H1 (cell line): ENCODE measurements around the gene LRIT2. TPM values are rescaled to one million over a fixed set of nuclear protein-coding genes. Genes with fewer than 3 reads are reported as not detected.

ENCODE experiments used
- CTCF ChIA-PET: fragments of 300-600 bp; sonication (Branson Sonifier 250); formaldehyde crosslinking; loops from one replicate; lab custom pipeline; 2021; ENCODE audit not compliant: partially characterized antibody; lab: Charles Lee
- POLR2A ChIA-PET: fragments of 300-600 bp; sonication (Branson Sonifier 250); formaldehyde crosslinking; loops from one replicate; lab custom pipeline; 2021; ENCODE audit warnings: inconsistent platforms; ENCODE audit not compliant: partially characterized antibody; lab: Charles Lee
- DNase-seq, 2 experiments: peaks; one replicate each; pipeline versions ENCODE4 v3.0.0 to v3.0.0-alpha.2; 2010 to 2022; ENCODE audit warnings: low spot score in 2 of 2, low read depth in 1 of 2, mixed read lengths in 1 of 2
- FAIRE-seq: peaks from 2 replicates; lab custom pipeline; 2011; peaks lifted over from hg19 to GRCh38; lab: Jason Lieb, UNC
- H2AFZ ChIP-seq: 2 replicates; pipeline ENCODE4 v1.8.1; 2012; ENCODE audit warnings: low read length, inconsistent platforms
- H2AK5ac ChIP-seq: 2 replicates; pipeline ENCODE4 v1.6.1; 2013; ENCODE audit warnings: low read depth, low read length
- H2BK120ac ChIP-seq: replicated peaks from 2 replicates; pipeline ENCODE3; 2013; ENCODE audit warnings: low read depth, low read length, inconsistent platforms
- H2BK12ac ChIP-seq: 2 replicates; pipeline ENCODE4 v1.6.1; 2013; ENCODE audit warnings: low read depth, low read length
- H2BK15ac ChIP-seq: 2 replicates; pipeline ENCODE4 v1.6.1; 2013; ENCODE audit warnings: low read length
- H2BK20ac ChIP-seq: 2 replicates; pipeline ENCODE4 v1.6.1; 2013; ENCODE audit warnings: low read length
- H2BK5ac ChIP-seq: 2 replicates; pipeline ENCODE4 v1.6.1; 2013; ENCODE audit warnings: low read depth, low read length
- H3K14ac ChIP-seq: 2 replicates; pipeline ENCODE4 v1.6.1; 2013; ENCODE audit warnings: inconsistent platforms; ENCODE audit not compliant: insufficient read length
- H3K18ac ChIP-seq: 2 replicates; pipeline ENCODE4 v1.6.1; 2013; ENCODE audit warnings: low read length; ENCODE audit errors: extremely low read depth
- H3K23ac ChIP-seq: 2 replicates; pipeline ENCODE4 v1.6.1; 2013; ENCODE audit warnings: inconsistent platforms; ENCODE audit not compliant: insufficient read length
- H3K23me2 ChIP-seq: 2 replicates; pipeline ENCODE4 v1.6.1; 2013; ENCODE audit warnings: low read depth, low read length
- H3K27ac ChIP-seq: 2 replicates; pipeline ENCODE4 v1.6.1; 2011; ENCODE audit warnings: low read depth, low read length, inconsistent platforms
- H3K27me3 ChIP-seq, 4 experiments: replicated peaks in 1 of 4; 1 replicate in 1 of 4; 2 replicates in 3 of 4; pipeline versions ENCODE4 v1.6.1 to v1.8.1; 2011 to 2013; ENCODE audit warnings: low read length in 3 of 4, mild to moderate bottlenecking in 3 of 4, inconsistent platforms in 2 of 4, mixed read lengths in 2 of 4, moderate library complexity in 1 of 4; ENCODE audit not compliant: control insufficient read depth in 3 of 4, insufficient read depth in 3 of 4; ENCODE audit errors: extremely low read depth in 1 of 4
- H3K36me3 ChIP-seq, 4 experiments: 2 replicates each; pipeline versions ENCODE4 v1.6.1 to v1.8.1; 2011 to 2013; ENCODE audit warnings: mild to moderate bottlenecking in 4 of 4, low read length in 3 of 4, moderate library complexity in 2 of 4, control low read depth in 1 of 4, inconsistent platforms in 1 of 4; ENCODE audit not compliant: insufficient read depth in 4 of 4, control insufficient read depth in 2 of 4
- H3K4ac ChIP-seq: replicated peaks from 2 replicates; pipeline ENCODE3; 2013; ENCODE audit warnings: low read length, low read depth, mixed read lengths, inconsistent platforms; ENCODE audit not compliant: insufficient read length
- H3K4me1 ChIP-seq, 4 experiments: replicated peaks in 1 of 4; 1 replicate in 1 of 4; 2 replicates in 3 of 4; pipeline versions ENCODE4 v1.6.1 to v1.8.1; 2011 to 2013; ENCODE audit warnings: low read length in 3 of 4, inconsistent platforms in 2 of 4, mixed read lengths in 1 of 4; ENCODE audit not compliant: insufficient read depth in 4 of 4, control insufficient read depth in 3 of 4
- H3K4me2 ChIP-seq, 2 experiments: 2 replicates each; pipeline versions ENCODE4 v1.6.1 to v1.8.1; 2011 to 2013; ENCODE audit warnings: low read depth in 2 of 2, low read length in 2 of 2, control low read depth in 1 of 2, inconsistent platforms in 1 of 2, mild to moderate bottlenecking in 1 of 2; ENCODE audit not compliant: insufficient read depth in 1 of 2
- H3K4me3 ChIP-seq, 4 experiments: fragments of 200-600, 300-600 bp in 1 of 4; sonication (generic), shearing (Covaris generic), sonication (Bioruptor Twin) in 1 of 4; 2 replicates each; pipeline versions ENCODE4 v1.5.1 to v1.8.1; 2011 to 2016; ENCODE audit warnings: low read length in 4 of 4, low read depth in 3 of 4, control low read depth in 2 of 4, inconsistent platforms in 2 of 4, mild to moderate bottlenecking in 2 of 4, mixed read lengths in 1 of 4, moderate library complexity in 1 of 4; ENCODE audit not compliant: insufficient read depth in 2 of 4; ENCODE audit errors: extremely low read depth in 1 of 4
- H3K56ac ChIP-seq: replicated peaks from 2 replicates; pipeline ENCODE3; 2013; ENCODE audit warnings: low read depth, mild to moderate bottlenecking, mixed read lengths, low read length, inconsistent platforms; ENCODE audit not compliant: insufficient read length
- H3K79me1 ChIP-seq: 2 replicates; pipeline ENCODE4 v1.6.1; 2013; ENCODE audit warnings: low read depth, low read length, control low read depth
- H3K79me2 ChIP-seq, 2 experiments: 2 replicates each; pipeline versions ENCODE4 v1.6.1 to v1.8.1; 2012 to 2013; ENCODE audit warnings: low read length in 2 of 2, mild to moderate bottlenecking in 2 of 2, inconsistent platforms in 1 of 2; ENCODE audit not compliant: insufficient read depth in 2 of 2, control insufficient read depth in 1 of 2
- H3K9ac ChIP-seq, 4 experiments: replicated peaks in 1 of 4; 1 replicate in 1 of 4; 2 replicates in 3 of 4; pipeline versions ENCODE4 v1.6.1 to v1.8.1; 2011 to 2013; ENCODE audit warnings: low read depth in 3 of 4, low read length in 3 of 4, control low read depth in 2 of 4, mild to moderate bottlenecking in 2 of 4, moderate library complexity in 2 of 4, inconsistent platforms in 1 of 4; ENCODE audit errors: extremely low read depth in 1 of 4
- H3K9me3 ChIP-seq, 2 experiments: 2 replicates each; pipeline versions ENCODE4 v1.6.1 to v1.8.1; 2012 to 2013; ENCODE audit warnings: mild to moderate bottlenecking in 2 of 2, moderate library complexity in 2 of 2, control low read depth in 1 of 2, inconsistent platforms in 1 of 2, low read depth in 1 of 2, low read length in 1 of 2, mixed read lengths in 1 of 2; ENCODE audit not compliant: insufficient read depth in 2 of 2
- H4K20me1 ChIP-seq, 2 experiments: replicated peaks in 1 of 2; 2 replicates each; pipeline versions ENCODE3 to v1.8.1; 2011 to 2013; ENCODE audit warnings: inconsistent platforms in 2 of 2, low read length in 2 of 2, mild to moderate bottlenecking in 1 of 2; ENCODE audit not compliant: insufficient read depth in 2 of 2, control insufficient read depth in 1 of 2
- H4K5ac ChIP-seq: 2 replicates; pipeline ENCODE4 v1.6.1; 2013; ENCODE audit warnings: low read length, low read depth, mixed read lengths, inconsistent platforms; ENCODE audit not compliant: insufficient read length
- H4K8ac ChIP-seq: 2 replicates; pipeline ENCODE4 v1.8.0; 2013; ENCODE audit warnings: mild to moderate bottlenecking, moderate library complexity, low read length, inconsistent platforms; ENCODE audit not compliant: insufficient read depth; ENCODE audit errors: extremely low read depth
- H4K91ac ChIP-seq: replicated peaks from 2 replicates; pipeline ENCODE3; 2013; ENCODE audit warnings: low read length, mixed read lengths, inconsistent platforms; ENCODE audit not compliant: insufficient read length
- WGBS, 2 experiments: shearing (Covaris generic) in 1 of 2; methylation state at CpG; one replicate each; pipeline versions ENCODE4 v1.1.6 to v1.1.7; 2013 to 2015; ENCODE audit warnings: low lambda C conversion rate in 2 of 2, mixed read lengths in 2 of 2, inconsistent platforms in 1 of 2, low coverage in 1 of 2, missing lambda C conversion rate in 1 of 2; ENCODE audit not compliant: insufficient replicate concordance in 2 of 2, insufficient coverage in 1 of 2, insufficient read length in 1 of 2; ENCODE audit errors: extremely low coverage in 1 of 2, missing lambda C conversion rate in 1 of 2; 5-methylcytosine and 5-hydroxymethylcytosine counted together
- polyA plus RNA-seq, 7 experiments: library from polyadenylated mRNA; depleted of rRNA in 3 of 7; stranded (reverse) in 5 of 7; unstranded in 2 of 7; fragments of >200 nt in 5 of 7; fragments of 200-250 nt in 2 of 7; gene quantifications; 1 replicate in 5 of 7; 2 replicates in 1 of 7; 4 replicates in 1 of 7; pipeline versions ENCODE4 v1.2.1 to v1.2.3, GENCODE V29; 2011 to 2013; ENCODE audit warnings: missing spikeins in 2 of 7, mixed read lengths in 2 of 7
- total RNA-seq: library from RNA; stranded (reverse); fragmentation: NEBNext Ultra II Directional; extraction: Animal tissue kit (Norgen Biotek cat#: 25700); gene quantifications from 2 replicates; pipeline ENCODE4 v1.2.1, GENCODE V29; 2021

Gene LRIT2
- total and polyA plus RNA-seq, 2 of the 8 experiments (the other 6 are each of a cell fraction or from before 2014, with no cell fraction given) = not detected

GRCh38 chr10:84262190-84262956 is 37.0 kb upstream of the LRIT2 start:
- H3K27me3 ChIP-seq = no peaks in the 10 kb centered on the region
- no peaks in the 10 kb centered on the region for H3K79me1 ChIP-seq
- H2BK12ac ChIP-seq = no peak overlapping the region
- H3K9ac ChIP-seq = no peak overlapping the region
- no peak overlapping the region for H2BK20ac ChIP-seq
- H3K27ac ChIP-seq = no peak overlapping the region
- no peaks in the 10 kb centered on the region for H3K36me3 ChIP-seq
- no peak overlapping the region for H2BK15ac ChIP-seq
- DNase-seq (peak in 1 of 2 experiments; percentile 10), FAIRE-seq (no peak)
- H3K23ac ChIP-seq = no peak overlapping the region
- no peak overlapping the region for H3K56ac ChIP-seq
- no peaks in the 10 kb centered on the region for H3K9me3 ChIP-seq
- H4K5ac ChIP-seq = no peak overlapping the region
- no peaks in the 10 kb centered on the region for H3K23me2 ChIP-seq
- CTCF ChIA-PET = interaction anchor here (0.8 to 15.5 kb wide), 10 partner anchors 20 to 280 kb away, joined by 3 to 558 read pairs (median 4); no protein-coding TSS in a partner anchor
- no peak overlapping the region for H2AK5ac ChIP-seq
- H3K4me2 ChIP-seq = no peak overlapping the region
- H3K14ac ChIP-seq = no peak overlapping the region
- H4K91ac ChIP-seq = no peak overlapping the region
- no peak overlapping the region for H4K8ac ChIP-seq
- H2AFZ ChIP-seq = no peak overlapping the region
- WGBS, 2 experiments = 82% methylated on average over 13 of the region's 13 CpGs; no CpG with 5 or more reads in 1 of the 2 experiments
- no peak overlapping the region for H3K18ac ChIP-seq
- no peak overlapping the region for H2BK5ac ChIP-seq
- H3K4ac ChIP-seq = no peak overlapping the region
- no peak overlapping the region for H2BK120ac ChIP-seq
- no peaks in the 10 kb centered on the region for H3K79me2 ChIP-seq
- POLR2A ChIA-PET = no interaction called here
- no peaks in the 10 kb centered on the region for H4K20me1 ChIP-seq
- H3K4me1 ChIP-seq = no peaks in the 10 kb centered on the region
- H3K4me3 ChIP-seq = no peak overlapping the region
